Thymus (tissue), 11 donors: Measurements from ENCODE around the gene MYO1D. TPM values are rescaled to one million over a fixed set of nuclear protein-coding genes. Genes with fewer than 3 reads are reported as not detected.

Experiments
- DNase-seq, 9 donors: peaks; one replicate each; pipeline ENCODE4 v3.0.0-alpha.2; 2013; ENCODE audit warnings: low spot score in 9 of 9, low read depth in 6 of 9, missing footprints in 1 of 9
- H3K27ac ChIP-seq, 2 donors: one replicate each; pipeline ENCODE4 v1.5.1; 2013; ENCODE audit warnings: control low read depth in 1 of 2, low read depth in 1 of 2, low read length in 1 of 2, mild to moderate bottlenecking in 1 of 2, moderate library complexity in 1 of 2
- H3K27me3 ChIP-seq, 2 donors: one replicate each; pipeline ENCODE4 v1.5.1; 2013; ENCODE audit warnings: low read length in 1 of 2; ENCODE audit not compliant: control insufficient read depth in 2 of 2, insufficient read depth in 1 of 2
- H3K36me3 ChIP-seq, 2 donors: one replicate each; pipeline ENCODE4 v1.5.1; 2013; ENCODE audit warnings: low read length in 1 of 2, mild to moderate bottlenecking in 1 of 2, moderate library complexity in 1 of 2; ENCODE audit not compliant: control insufficient read depth in 2 of 2, insufficient read depth in 2 of 2
- H3K4me1 ChIP-seq, 2 donors: one replicate each; pipeline ENCODE4 v1.5.1; 2013; ENCODE audit warnings: low read length in 2 of 2; ENCODE audit not compliant: control insufficient read depth in 2 of 2, insufficient read depth in 2 of 2
- H3K4me3 ChIP-seq, 2 donors: one replicate each; pipeline ENCODE4 v1.5.1; 2013; ENCODE audit warnings: low read length in 2 of 2, control low read depth in 1 of 2, mild to moderate bottlenecking in 1 of 2
- H3K9me3 ChIP-seq, 2 donors: one replicate each; pipeline ENCODE4 v1.5.1; 2013; ENCODE audit warnings: low read length in 1 of 2, mild to moderate bottlenecking in 1 of 2; ENCODE audit not compliant: control insufficient read depth in 2 of 2, insufficient read depth in 1 of 2
- WGBS: extraction: QIAGEN DNeasy Blood & Tissue Kit; methylation state at CpG from one replicate; pipeline ENCODE4 v1.1.7; 2013; 5-methylcytosine and 5-hydroxymethylcytosine counted together
- polyA plus RNA-seq: library from polyadenylated mRNA; stranded (reverse); fragments of 200-250 nt; gene quantifications from one replicate; pipeline ENCODE4 v1.2.3, GENCODE V29; 2013
- total RNA-seq: library from RNA; stranded (reverse); fragments of 120-200 nt; gene quantifications from one replicate; pipeline ENCODE4 v1.2.4, GENCODE V29; 2013
- donor health status: healthy.

The MYO1D gene
- total and polyA plus RNA-seq, 2 donors: 5.7 to 12.4 TPM

DNA sequence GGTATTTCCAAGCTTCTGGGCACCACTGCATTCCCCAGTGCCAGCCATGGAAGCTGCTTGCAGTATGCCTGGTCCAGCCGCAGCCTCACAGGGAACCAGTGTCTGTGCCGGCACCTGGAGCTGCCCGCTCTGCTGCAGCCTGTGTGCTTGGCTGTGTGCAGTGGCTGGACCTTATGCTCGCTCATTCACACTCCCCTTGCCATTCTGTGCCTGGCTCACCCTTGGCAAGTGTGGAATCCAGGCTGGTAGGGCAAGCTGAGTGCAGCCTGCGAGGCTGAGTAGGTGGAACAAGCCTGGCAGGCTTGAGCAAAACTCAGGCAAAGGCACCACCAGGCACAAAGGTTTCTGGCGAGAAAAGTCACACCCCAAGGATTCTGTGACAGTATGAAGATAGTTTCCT, 144.0 kb downstream of the MYO1D start:
- Histone ChIP-seq H3K9me3 (peaks cover 0 to 17% of the 10 kb centered on the region in 2 donors), H3K27me3 (no peaks in the 10 kb centered on the region), H3K4me1 (no peaks in the 10 kb centered on the region), H3K36me3 (no peaks in the 10 kb centered on the region), H3K27ac (no peak overlapping the region), H3K4me3 (no peak overlapping the region)
- DNase-seq: no peak
- 80% methylated on average over 6 of the region's 6 CpGs for WGBS

DNA sequence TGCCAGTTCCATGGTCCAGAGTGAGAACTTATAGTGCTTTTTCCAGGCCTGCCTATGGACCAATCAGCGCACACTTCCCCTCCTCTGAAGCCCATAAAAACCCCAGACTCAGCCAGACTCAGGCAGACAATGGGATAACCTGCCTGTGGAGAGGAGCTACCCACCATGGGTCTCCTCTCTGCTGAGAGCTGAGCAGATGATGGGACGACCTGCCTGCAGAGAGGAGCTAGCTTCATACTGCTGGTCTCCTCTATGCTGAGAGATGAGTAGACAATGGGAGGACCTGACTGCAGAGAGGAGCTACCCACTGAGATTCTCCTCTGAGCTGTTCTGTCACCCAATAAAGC, 144.7 kb downstream of the MYO1D start:
- no peaks in the 10 kb centered on the region for H3K36me3 ChIP-seq
- no peaks in the 10 kb centered on the region for H3K27me3 ChIP-seq
- no peak for DNase-seq
- WGBS: 95% methylated on average over 2 of the region's 2 CpGs
- H3K27ac ChIP-seq: no peak overlapping the region
- no peaks in the 10 kb centered on the region for H3K4me1 ChIP-seq
- peaks cover 0 to 17% of the 10 kb centered on the region in 2 donors for H3K9me3 ChIP-seq
- H3K4me3 ChIP-seq: no peak overlapping the region

DNA sequence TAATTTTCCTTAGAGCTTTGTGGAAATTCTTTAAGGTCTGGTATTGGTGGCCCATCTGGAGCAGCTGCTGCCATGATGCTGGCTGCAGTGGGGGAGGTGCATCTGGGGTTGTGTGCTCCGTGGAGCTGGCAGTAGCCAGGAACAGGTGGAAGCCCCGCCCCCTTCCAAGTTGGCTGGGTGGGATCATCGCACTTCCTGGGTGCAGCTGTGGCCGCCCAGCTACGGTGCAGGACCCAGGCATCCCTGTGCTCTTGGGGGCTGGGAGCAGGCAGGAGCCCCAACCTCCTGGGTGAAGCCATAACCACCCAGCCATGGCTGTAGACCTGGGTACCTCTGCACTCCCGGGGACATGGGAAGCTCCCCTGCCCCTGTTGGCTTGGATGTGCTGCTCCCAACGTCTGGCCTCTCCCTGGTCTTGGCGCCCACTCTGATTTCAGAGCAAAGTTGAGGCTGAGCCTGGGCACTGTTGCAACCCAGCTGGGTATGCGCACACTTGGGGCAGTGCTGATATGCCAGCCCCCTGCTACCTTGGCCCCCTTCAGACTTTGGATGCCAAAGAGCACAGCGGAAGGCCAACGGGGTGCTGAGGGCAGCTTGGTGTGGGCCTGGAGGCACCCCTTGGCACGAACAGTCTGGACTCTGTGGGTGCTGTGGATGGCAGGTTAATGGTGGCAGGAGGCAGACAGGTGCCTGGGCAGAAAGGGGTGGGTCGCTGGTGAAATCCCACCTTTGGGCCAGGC, 145.2 kb downstream of the MYO1D start:
- Histone ChIP-seq H3K27me3 (no peaks in the 10 kb centered on the region), H3K9me3 (peaks cover 0 to 17% of the 10 kb centered on the region in 2 donors), H3K27ac (no peak overlapping the region), H3K4me3 (no peak overlapping the region), H3K36me3 (no peaks in the 10 kb centered on the region), H3K4me1 (no peaks in the 10 kb centered on the region)
- no peak for DNase-seq
- 98% methylated on average over 13 of the region's 13 CpGs for WGBS

DNA sequence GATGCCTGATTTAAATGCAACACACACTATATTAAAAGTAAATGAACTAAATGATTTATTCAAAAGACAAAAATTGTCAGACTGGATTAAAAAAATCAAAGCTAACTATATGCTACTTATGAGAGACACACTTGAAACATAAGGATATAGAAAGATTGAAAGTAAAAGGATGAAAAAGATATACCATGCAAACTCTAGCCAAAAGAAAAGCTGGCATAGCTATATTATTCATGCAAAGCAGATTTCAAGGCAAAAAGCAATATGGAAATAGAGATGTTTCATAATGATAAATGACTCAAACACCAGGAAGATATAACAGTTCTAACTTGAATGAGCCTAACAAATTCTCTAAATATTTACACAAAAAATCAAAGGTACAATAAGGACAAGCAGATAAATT, 149.2 kb downstream of the MYO1D start:
- Histone ChIP-seq H3K4me3 (no peak overlapping the region), H3K4me1 (no peaks in the 10 kb centered on the region), H3K27ac (no peak overlapping the region), H3K27me3 (no peaks in the 10 kb centered on the region), H3K9me3 (peaks cover 0 to 13% of the 10 kb centered on the region in 2 donors), H3K36me3 (no peaks in the 10 kb centered on the region)
- no peak for DNase-seq

DNA sequence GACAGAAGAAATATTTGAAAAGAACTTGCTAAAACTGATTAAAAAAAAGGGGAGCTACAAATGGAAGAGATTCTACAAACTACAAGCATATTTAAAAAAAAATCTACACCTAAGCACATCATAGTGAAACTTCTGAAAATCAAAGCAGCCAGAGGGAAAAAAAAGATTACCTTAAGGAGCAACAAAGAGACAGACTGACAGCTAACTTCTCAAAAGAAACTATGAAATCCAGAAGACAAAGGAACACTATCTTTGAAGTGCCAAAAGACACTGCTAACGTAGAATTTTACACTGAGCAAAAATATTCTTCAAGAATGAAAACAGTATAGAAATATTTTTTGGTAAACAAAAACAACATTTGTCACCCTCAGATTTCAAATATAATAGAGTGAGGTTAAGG, 151.2 kb downstream of the MYO1D start:
- H3K4me3 ChIP-seq: no peak overlapping the region
- DNase-seq: no peak
- no peak overlapping the region for H3K27ac ChIP-seq
- WGBS: 99% methylated on average over 1 of the region's 1 CpG
- H3K36me3 ChIP-seq: no peaks in the 10 kb centered on the region
- no peaks in the 10 kb centered on the region for H3K27me3 ChIP-seq
- H3K9me3 ChIP-seq: no peaks in the 10 kb centered on the region
- H3K4me1 ChIP-seq: no peaks in the 10 kb centered on the region

DNA sequence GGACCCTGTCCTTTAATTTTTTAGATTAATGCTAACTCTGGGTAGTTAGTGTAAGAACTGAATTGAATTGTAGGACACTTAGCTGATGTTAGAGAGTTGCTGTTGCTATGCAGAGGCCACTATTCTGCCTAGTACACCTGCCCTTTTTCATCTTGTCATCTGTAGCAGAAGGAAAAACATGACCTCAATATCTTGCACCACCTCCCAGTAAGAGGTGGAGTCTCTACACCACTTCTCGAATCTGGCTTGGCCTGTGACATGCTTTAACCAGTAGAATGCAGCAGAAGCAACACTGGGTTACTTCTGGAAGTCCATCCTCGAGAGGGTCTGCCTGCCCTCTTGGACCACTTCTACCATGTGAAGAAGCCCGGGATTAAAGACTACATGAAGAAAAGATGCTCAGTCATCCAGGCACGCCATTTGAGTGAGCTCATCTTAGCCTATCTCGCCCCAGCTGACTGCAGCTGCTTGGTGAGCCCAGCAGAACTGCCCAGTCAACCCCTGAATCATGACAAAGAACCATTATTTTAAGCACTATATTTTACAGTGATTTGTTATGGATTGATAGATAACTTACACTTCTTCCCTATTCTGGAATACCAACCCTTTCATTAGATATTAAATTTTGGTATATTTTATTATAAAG, 153.5 kb downstream of the MYO1D start:
- Histone ChIP-seq H3K4me3 (no peak overlapping the region), H3K27ac (no peak overlapping the region), H3K36me3 (no peaks in the 10 kb centered on the region), H3K27me3 (no peaks in the 10 kb centered on the region), H3K9me3 (no peaks in the 10 kb centered on the region), H3K4me1 (no peaks in the 10 kb centered on the region)
- DNase-seq: no peak
- 94% methylated on average over 5 of the region's 5 CpGs for WGBS

DNA sequence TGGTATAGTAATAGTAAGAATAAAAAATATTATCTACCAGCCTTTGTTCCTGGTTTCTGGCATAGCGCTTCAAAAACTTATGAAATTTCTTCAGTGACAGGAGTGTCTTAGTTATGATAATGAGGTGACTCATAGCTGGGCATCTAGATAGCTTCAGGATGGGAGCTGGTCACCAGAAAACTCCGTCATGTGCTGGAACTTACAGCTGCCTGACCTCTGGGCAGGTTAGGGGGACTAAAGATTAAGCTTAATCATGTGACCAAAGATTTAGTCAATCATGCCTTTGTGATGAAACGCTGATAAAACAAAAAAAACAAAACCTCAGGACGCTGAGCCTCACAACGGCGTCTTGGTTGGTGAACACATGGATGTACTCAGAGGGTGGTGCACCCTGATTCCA, 154.2 kb downstream of the MYO1D start:
- Histone ChIP-seq H3K36me3 (no peaks in the 10 kb centered on the region), H3K27me3 (no peaks in the 10 kb centered on the region), H3K9me3 (no peaks in the 10 kb centered on the region), H3K4me1 (no peaks in the 10 kb centered on the region), H3K27ac (no peak overlapping the region), H3K4me3 (no peak overlapping the region)
- 98% methylated on average over 6 of the region's 6 CpGs for WGBS
- no peak for DNase-seq

DNA sequence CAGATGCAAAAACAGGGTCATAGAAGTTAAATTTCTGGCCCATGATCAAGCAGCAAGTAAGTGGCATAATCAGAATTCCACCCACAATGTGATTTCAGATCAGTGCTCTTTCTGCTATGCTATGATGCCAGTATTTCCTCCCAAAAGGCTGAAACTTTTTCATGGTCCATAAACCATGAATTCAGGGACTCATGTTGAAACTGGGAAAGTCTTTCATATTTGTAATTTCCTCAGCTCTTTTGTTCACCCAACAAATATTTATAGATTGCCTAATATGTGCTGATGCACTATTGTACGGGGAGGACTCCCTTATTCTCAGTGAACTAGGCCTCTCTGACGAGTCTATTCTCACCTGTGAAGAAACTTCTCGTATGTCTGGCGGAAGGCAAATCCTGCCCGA, 156.3 kb downstream of the MYO1D start:
- DNase-seq: no peak
- Histone ChIP-seq H3K27me3 (no peaks in the 10 kb centered on the region), H3K4me3 (no peak overlapping the region), H3K4me1 (no peaks in the 10 kb centered on the region), H3K9me3 (no peaks in the 10 kb centered on the region), H3K27ac (no peak overlapping the region), H3K36me3 (no peaks in the 10 kb centered on the region)
- 95% methylated on average over 5 of the region's 5 CpGs for WGBS

DNA sequence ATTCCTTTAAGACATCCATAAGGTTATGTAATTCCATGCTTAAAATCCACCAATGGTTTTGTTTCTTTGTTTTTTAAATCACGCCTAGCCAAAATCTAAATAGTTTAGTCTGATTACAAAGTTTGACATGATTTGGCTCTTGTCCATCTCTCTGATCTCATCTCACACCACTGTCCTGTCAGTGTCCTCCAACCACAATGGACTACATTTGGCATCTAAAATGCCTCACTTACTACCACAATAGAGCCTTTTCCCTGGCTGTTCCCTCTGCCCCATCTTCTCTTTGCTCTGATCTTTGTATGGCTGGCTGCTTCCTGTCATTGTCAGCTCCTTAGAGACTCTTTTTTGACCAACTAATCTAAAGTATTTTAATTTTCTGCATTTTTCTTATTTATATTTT, 157.2 kb downstream of the MYO1D start:
- Histone ChIP-seq H3K4me3 (no peak overlapping the region), H3K36me3 (no peaks in the 10 kb centered on the region), H3K27me3 (no peaks in the 10 kb centered on the region), H3K4me1 (no peaks in the 10 kb centered on the region), H3K9me3 (no peaks in the 10 kb centered on the region), H3K27ac (no peak overlapping the region)
- no peak for DNase-seq
- 97% methylated on average over 1 of the region's 1 CpG for WGBS
